Stimulated activated CD4-positive, alpha-beta T cell treated with anti-CD3 and anti-CD28 coated beads, Interleukin-2, amount 100 ng/mL, for 4 hours (primary cell): ENCODE measurements around the gene IL34.
"Not testable (repeated sequence)": the region's sequence is repeated elsewhere in the genome, so short reads cannot be mapped to it uniquely, and the experiment has no call there.

ENCODE experiments used
- DNase-seq: peaks from one replicate; pipeline ENCODE4 v3.0.0-alpha.2; 2020; ENCODE audit warnings: low read depth

Gene IL34

DNA sequence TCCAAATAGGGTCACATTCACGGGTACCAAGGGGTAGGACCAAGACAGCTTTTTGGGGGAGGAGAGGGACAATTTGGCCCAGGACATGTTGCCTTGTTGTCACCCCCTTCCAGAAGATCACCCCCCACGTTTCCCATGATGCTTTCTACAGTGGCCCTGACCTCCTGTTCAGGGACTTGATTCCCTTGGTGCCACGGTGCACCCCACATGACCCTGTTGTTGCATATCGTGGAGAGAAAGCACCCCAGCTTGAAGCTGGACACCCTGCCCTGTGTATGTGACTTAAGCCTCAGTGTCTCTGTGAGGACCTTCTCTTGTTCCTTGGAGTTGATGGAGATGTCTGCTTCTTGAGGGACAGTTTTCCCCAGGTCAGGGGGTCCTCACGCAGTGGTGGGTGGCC is 12.6 kb downstream of the IL34 start:
- DNase-seq = no peak

- DNase-seq = no peak
Measured at GRCh38 chr16:70659546-70659945, 13.2 kb downstream of the IL34 start.

DNA sequence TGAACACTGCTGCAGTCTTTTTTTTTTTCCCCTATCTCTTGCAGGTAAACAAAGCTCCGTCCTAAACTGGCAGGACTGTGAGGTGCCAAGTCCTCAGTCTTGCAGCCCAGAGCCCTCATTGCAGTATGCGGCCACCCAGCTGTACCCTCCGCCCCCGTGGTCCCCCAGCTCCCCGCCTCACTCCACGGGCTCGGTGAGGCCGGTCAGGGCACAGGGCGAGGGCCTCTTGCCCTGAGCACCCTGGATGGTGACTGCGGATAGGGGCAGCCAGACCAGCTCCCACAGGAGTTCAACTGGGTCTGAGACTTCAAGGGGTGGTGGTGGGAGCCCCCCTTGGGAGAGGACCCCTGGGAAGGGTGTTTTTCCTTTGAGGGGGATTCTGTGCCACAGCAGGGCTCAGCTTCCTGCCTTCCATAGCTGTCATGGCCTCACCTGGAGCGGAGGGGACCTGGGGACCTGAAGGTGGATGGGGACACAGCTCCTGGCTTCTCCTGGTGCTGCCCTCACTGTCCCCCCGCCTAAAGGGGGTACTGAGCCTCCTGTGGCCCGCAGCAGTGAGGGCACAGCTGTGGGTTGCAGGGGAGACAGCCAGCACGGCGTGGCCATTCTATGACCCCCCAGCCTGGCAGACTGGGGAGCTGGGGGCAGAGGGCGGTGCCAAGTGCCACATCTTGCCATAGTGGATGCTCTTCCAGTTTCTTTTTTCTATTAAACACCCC is 13.8 kb downstream of the IL34 start:
- no peak for DNase-seq

GRCh38 chr16:70660672-70661350 is 14.5 kb downstream of the IL34 start:
- DNase-seq = no peak

DNA sequence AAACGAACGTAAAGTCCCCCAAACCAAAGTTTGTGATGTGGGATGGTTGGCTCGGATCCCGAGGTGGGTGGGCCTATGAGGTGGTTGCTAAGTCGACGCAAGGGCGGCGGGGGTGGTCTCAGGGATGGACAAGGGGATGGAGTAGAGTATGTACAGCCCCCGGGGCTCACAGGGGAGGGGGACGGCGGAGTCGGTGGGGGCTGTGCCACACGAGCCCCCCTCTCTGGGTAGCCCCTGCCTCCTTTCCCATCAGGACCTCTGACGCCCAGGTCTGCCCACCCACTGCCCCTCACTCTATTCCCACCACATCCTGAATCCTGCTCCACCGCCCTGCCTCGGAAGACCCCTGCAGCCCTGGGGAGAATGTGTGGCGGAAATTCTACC is 15.2 kb downstream of the IL34 start:
- no peak for DNase-seq

- DNase-seq = no peak
Measured at GRCh38 chr16:70661918-70662641, 15.7 kb downstream of the IL34 start.

GRCh38 chr16:70662991-70663523 is 16.7 kb downstream of the IL34 start:
- DNase-seq = no peak

DNA sequence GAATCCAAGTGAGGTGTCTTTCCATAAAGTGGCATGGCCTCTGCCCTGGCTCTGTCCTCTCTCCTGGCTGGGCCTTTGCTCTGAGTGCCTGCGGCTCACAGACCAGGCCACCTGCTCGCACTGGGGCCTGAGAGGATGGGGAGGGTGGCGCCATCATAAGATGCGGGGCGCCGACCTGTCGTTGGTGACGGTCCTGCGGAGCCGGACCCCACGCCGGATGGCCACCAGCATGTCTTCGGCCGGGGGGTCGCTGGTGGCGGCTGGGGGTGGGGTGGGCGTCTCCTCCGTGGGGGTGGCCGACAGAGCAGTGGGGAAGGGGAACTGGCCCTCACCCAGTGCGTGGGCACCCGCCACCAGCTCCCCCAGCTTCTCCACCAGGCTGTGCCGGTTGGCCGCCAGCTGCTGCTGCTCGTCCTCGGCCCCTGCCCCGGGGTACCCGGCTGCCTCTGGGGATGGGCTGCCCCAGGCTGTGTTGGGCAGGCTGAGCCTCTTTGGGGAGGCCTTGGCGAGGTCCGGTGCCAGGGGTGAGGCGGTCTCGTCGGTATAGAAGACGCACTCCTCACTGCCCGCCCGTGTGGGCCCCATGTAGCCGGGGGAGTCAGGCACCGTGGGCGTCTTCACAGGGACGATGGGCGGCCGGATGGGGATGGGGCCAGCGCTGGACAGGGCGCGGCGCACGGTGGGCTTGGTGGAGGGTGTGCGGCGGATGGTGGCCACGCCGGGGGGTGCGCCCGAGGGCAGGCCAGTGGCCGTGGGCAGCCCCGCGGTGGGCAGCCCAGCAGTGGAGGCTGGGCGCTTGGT is 17.4 kb downstream of the IL34 start:
- DNase-seq = no peak

GRCh38 chr16:70664325-70665112 is 18.2 kb downstream of the IL34 start:
- DNase-seq = no peak

DNA sequence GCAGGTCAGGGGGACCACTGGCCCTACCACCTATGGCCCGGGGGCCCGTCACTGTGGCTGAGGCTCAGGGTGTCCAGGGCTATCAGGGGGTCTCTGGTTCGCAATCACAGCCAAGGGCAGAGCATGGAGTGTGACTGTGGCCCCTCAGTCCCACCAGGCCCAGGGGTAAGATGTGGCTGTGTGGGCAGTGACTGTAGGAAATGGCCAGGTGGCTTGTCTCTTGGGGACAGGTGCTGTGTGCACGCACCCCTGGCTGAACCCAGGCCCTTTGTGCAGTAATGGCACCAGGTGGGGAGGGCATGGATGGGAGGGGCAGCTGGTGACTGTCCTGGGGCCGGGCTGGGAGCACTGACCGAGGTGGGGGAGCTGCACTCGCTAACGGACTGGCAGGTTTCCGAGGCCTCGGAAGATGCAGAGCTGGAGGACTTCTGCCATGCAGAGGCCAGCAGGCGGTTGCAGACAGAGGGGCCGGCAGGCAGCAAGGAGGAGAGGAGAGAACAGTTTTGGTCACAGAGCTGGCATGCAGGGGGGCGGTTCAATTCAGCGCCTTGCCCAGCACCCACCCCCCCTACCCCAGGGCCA is 18.8 kb downstream of the IL34 start:
- no peak for DNase-seq

DNA sequence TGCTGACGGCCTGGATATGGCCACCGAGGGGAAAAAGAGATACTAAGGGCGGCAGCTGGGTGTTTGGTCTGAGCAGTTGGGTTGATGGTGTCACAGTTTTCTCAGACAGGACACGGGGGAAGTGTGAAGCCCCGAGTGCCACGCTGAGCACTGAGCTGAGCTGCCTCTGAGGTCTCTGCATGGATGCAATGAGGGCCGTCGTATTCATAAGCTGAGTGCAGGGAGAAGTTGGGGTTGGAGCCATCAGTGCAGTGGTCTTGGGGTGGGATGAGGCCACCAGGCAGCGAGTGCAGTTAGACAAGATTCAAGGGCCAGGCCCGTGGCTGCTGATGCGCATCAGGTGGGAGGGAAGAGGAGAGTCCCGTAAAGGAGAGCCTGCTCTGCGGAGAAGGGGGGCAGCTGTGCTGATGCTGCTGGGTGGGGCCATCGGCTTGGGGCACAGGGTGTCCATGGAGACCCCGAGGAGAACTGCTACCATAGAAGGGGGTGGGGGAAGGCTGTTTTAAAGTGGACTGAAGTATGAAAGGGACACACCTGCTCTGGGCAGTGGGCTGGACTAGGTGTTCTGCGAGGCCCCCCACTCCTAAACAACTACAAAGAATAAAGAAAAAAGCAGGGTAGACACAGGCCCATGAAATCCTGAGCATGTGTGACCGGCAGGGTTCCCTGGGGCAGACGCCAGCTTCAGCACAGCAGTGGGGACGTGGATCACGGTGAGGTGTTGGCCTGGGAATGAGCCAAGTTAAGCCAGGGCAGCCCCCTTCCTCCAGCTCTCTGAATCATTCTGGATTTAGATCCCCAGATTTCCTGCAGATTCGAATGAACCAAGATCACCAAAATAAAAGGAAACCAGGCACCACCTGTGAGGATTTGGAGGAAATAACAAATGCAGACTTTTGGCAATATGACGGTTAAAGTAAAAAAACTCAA is 19.7 kb downstream of the IL34 start:
- no peak for DNase-seq

- no peak for DNase-seq
Measured at GRCh38 chr16:70670175-70670574, 23.8 kb downstream of the IL34 start.

GRCh38 chr16:70670938-70671337 is 24.6 kb downstream of the IL34 start:
- not testable (repeated sequence) for DNase-seq

- DNase-seq = no peak
Measured at GRCh38 chr16:70674221-70675014, 28.1 kb downstream of the IL34 start.

DNA sequence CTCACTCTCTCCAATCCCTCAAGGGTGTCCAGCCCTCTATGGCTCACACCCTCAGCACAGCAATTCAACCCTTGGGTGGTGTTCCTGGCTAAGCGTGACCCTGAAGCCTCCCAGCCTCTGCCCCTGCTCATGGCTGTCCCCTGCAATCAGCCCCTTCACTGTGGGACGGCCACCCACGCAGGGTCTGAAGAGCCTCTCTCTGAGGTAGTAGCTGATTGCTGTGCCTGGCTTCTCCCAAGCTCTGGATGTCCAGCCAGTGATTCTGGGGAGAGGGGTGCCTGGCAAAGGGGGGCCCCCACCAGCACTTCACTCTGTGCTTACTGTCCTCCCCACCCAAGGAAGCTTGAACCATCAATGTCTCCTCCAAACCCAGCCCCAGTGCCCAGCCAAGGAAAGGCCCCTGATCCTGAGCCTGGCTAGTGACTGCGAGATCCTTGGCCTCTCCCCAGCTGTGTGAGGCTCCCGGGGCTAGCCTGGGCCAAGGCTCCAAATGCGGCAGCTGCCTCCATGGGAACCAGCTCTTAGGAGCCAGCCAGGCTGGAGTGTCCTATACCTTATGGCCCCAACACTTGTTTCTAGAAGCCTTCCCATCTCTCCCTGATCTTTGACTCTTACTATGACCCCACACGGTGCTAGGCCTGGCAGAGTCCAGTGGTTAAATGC is 29.6 kb downstream of the IL34 start:
- no peak for DNase-seq

GRCh38 chr16:70676675-70677498 is 30.5 kb downstream of the IL34 start:
- no peak for DNase-seq

- DNase-seq = no peak
Measured at GRCh38 chr16:70677499-70678120, 31.3 kb downstream of the IL34 start.
